Measurements from ENCODE around the gene NRCAM.
"Not testable (repeated sequence)": the region's sequence is repeated elsewhere in the genome, so short reads cannot be mapped to it uniquely, and the experiment has no call there.

NRCAM gene

DNA sequence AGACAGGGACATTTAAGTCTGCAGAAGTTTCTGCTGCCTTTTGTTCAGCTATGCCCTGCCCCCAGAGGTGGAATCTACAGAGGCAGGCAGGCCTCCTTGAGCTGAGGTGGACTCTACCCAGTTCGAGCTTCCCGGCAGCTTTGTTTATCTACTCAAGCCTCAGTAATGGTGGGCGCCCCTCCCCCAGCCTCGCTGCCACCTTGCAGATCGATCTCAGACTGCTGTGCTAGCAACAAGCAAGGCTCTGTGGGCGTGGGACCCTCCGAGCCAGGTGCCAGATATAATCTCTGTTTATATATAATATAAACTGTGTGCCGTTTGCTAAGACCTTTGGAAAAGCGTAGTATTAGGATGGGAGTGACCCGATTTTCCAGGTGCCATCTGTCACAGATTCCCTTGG is 63.1 kb downstream of the NRCAM start:
- DNase-seq, result not testable (repeated sequence)

GRCh38 chr7:108387686-108388085 is 68.5 kb downstream of the NRCAM start:
- not testable (repeated sequence) for DNase-seq

DNA sequence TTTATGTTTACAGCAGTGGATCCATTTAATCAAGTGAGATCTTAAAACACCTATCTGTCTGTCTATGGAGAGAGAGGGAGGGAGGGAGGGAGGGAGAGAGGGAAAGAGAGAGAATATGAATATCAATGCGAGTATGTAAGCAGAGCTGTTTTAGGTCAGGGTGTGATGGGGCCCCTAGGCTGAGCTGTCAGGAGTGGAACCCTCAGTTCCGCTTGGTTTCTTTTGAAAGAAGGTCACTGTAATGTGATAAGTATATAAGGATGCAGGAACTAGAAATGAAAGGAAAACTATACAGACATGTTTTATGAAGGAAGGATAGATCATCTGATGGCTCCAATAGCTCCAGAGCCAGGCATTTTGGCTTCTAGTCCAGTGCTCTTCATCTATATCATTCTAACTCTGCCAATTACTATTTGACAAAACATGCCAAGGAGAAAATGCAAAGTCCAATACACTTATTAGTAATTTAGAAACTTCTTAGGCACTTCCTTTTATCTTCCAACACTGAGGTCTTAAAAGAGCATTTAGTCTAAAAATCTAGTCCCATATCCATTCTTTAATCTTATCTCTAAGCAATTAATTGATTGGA is 70.3 kb downstream of the NRCAM start:
- DNase-seq, result no peak

DNA sequence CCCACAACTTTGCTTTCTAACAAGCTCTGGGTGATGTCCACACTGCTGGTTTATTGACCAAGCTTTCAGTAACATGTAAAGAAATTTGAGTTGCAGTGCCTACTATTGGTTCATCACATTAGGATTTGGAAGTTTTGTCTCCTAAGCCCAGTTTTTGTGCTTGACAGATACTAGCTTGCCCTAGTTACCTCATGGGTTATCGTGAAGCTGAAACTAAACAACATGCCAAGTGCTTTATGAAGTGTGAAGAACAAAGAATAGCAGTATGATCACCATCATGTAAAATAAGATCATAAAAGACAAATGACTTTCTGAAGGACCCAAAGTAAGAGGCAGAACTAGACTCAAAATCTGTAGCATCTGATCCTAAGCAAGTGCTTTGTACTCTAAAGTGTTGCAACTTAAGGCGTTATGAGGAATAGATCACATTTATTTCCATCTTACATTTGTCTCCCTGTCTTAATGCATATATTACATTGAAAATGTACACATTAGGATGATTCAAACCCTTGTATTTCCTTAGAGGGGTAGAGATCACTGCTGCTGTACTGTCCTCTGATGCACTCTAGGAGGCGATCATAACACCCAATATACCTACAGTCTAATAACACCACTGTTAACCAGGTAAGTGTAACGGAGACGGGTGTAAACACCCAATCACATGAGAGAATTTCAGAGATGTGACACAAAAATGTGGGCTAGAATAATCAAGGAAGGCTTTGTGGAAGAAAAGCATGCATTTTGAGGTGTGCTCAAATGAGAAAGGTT is 71.3 kb downstream of the NRCAM start:
- no peak for DNase-seq

- no peak for DNase-seq
These were observed 73.3 kb downstream of the NRCAM start for GRCh38 chr7:108382932-108383331.

DNA sequence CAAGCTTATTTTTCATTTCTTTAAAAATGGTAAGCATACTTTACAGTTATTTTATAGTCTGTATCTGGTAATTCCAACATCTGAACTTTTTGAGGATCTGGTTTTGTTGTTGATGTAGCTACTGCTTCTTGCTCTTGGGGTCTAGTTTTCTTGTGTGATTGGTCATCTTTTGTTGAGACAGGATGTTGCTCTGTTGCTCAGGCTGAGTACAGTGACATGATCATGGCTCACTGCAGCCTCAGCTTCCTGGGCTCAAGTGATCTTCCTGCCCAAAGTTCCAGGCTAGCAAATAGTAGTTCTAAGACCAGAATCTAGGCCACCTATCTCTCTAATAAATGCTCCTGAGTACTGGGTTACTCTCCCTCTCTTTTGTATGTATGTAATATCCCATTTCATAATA is 75.7 kb downstream of the NRCAM start:
- DNase-seq, result no peak

GRCh38 chr7:108376206-108376605 is 80.0 kb downstream of the NRCAM start:
- no peak for DNase-seq

DNA sequence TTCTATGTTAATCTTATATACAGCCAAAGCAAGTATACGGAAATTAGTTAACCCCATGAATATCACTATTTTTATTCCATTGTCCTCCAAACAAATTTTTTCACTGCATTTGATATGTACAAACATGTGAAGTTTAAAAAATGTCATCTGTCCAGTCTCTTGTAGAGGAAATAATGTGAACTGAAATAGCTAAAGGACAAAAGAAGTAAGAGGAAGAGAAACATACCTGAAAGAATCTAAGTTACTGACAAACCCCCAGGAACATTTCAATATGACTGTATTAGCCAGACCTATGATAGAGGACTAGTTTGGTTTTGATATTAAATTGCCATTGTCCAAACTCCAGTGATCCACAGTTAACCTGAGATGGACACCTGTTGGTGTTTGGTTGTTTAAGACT is 80.6 kb downstream of the NRCAM start:
- no peak for DNase-seq

GRCh38 chr7:108374899-108375298 is 81.3 kb downstream of the NRCAM start:
- DNase-seq, result no peak

DNA sequence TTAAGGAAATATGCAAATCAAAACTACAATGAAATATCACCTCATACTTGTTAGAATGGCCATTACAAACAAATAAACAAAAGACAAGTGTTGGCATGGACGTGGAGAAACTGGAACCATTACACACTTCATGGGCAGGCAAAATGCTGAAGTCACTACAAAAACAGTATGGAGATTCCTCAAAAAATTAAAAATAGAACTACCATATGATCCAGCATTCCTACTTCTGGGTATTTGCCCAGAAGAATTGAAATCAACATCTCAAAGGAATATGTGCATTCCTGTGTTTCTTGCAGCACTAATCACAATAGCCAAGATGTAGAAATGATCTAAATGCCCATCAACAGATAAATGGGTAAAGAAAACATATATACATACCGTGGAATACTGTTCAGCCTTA is 83.6 kb downstream of the NRCAM start:
- DNase-seq, result no peak

- no peak for DNase-seq
These were observed 85.6 kb downstream of the NRCAM start for GRCh38 chr7:108370616-108371015.

- no peak for DNase-seq
These were observed 87.8 kb downstream of the NRCAM start for GRCh38 chr7:108368466-108368865.

- no peak for DNase-seq
These were observed 88.3 kb downstream of the NRCAM start for GRCh38 chr7:108367946-108368345.

DNA sequence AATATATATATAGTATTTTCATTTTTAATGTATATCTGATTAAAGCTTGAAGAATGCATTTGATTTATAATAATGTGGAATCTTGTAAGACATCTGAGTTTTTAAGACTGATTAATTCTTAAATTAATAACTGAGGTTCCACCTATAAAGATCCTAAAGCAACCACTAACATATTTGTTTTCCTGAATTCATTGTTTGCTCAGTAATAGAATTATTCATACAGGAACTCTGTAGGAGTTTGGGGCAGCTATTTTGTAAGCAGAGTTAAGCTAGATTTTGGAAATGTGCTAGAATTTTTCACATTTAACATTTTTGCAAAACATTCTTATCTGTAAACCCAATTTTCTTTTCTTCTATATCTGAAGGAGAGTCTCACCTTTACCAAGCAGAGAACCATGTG is 88.9 kb downstream of the NRCAM start:
- no peak for DNase-seq

- DNase-seq, result no peak
These were observed 92.6 kb downstream of the NRCAM start for GRCh38 chr7:108363659-108364058.

GRCh38 chr7:108360058-108360800 is 96.0 kb downstream of the NRCAM start:
- DNase-seq, result no peak

GRCh38 chr7:108358553-108358952 is 97.7 kb downstream of the NRCAM start:
- no peak for DNase-seq

DNA sequence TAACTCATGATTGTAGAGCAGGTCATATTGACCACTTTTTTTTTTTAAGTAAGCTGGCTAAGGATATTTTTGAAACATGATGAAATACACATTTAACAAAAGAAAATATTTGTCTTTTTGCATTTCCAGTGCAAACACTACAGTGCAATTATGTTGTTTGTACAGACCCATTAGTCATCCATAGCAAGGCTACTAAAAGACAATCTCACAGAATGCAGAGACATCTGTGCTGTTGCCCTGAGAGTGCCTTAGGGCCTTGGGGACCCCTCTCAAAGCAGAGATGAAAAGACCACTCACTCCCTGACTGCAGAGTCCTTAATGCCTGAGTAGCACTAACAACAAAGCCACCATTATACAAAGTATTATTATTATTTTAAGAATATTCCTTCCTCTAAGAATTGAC is 104.5 kb downstream of the NRCAM start:
- no peak for DNase-seq

- no peak for DNase-seq
These were observed 107.3 kb downstream of the NRCAM start for GRCh38 chr7:108348913-108349312.

- no peak for DNase-seq
These were observed 108.6 kb downstream of the NRCAM start for GRCh38 chr7:108347616-108348015.

- no peak for DNase-seq
These were observed 110.4 kb downstream of the NRCAM start for GRCh38 chr7:108345710-108346336.

- DNase-seq, result no peak
These were observed 115.3 kb downstream of the NRCAM start for GRCh38 chr7:108340856-108341411.

- DNase-seq, result not testable (repeated sequence)
These were observed 115.8 kb downstream of the NRCAM start for GRCh38 chr7:108340406-108340805.

All from activated naive CD4-positive, alpha-beta T cell (primary cell).